DMS114 treated with DMSO at 0.1 percent for 48 hours (cell line): ENCODE data around the gene RALGPS1.
"Not testable (repeated sequence)": the region's sequence is repeated elsewhere in the genome, so short reads cannot be mapped to it uniquely, and the experiment has no call there.

ENCODE experiments used
- DNase-seq: peaks from one replicate; lab custom pipeline; 2025; ENCODE audit not compliant: unreplicated experiment; lab: John Stamatoyannopoulos, UW

RALGPS1 gene

GRCh38 chr9:127168756-127169574, 254.4 kb downstream of the RALGPS1 start:
- DNase-seq: no peak

DNA sequence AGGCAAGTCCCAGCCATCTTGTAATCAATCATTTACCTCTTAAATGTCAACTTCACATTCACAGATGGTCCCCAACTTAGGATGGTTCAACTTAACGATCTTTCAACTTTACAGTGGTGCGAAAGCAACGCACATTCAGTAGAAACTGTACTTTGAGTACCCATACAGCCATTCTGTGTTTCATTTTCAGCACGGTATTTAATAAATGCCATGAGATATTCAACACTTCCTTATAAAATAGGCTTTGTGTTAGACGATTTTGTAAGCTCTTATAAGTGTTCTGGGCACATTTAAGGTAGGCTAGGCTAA, 254.9 kb downstream of the RALGPS1 start:
- no peak for DNase-seq

DNA sequence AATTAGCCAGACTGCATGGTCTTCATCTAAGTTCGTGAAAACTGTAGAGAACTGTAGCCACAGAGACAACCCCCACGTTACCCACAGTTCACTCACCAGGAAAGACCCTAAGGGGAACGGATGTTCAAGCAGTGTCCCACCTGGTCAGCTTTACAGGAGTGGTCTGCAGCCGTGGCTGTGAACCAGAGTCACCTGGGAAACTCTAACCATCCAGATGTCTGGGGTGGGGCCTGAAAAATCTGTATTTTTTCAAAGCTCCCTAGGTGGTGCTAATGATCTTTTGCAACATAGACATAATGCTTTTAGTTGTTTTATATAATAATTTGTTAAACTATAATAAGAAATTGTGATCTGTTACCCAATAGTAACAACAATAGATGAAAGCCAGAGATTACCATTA, 255.5 kb downstream of the RALGPS1 start:
- DNase-seq: no peak

GRCh38 chr9:127170652-127171051, 256.1 kb downstream of the RALGPS1 start:
- DNase-seq: no peak

- DNase-seq: not testable (repeated sequence)
Observed at GRCh38 chr9:127171348-127171747, 256.8 kb downstream of the RALGPS1 start.

GRCh38 chr9:127172066-127172707, 257.6 kb downstream of the RALGPS1 start:
- DNase-seq: no peak

DNA sequence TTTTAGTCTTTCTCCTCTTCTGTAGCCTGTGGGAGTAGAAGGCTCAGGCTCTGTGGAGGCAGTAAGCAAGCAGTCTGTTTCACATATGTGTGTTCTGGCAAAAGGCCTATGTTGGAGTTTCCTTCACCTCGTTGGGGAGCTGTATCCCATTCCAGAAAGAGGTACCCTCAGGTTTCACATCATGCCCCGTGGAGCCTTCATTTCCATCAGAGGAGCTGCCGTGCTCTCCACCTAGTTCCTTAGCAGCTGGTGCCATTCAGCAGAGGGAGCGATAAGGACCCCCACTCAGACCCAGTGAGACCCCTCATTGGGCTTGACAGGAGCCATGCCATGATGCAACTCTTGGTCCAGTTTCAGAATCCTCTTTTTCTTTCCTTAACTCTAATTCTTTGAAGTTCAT, 258.5 kb downstream of the RALGPS1 start:
- no peak for DNase-seq

- DNase-seq: no peak
Observed at GRCh38 chr9:127174386-127175318, 260.1 kb downstream of the RALGPS1 start.

DNA sequence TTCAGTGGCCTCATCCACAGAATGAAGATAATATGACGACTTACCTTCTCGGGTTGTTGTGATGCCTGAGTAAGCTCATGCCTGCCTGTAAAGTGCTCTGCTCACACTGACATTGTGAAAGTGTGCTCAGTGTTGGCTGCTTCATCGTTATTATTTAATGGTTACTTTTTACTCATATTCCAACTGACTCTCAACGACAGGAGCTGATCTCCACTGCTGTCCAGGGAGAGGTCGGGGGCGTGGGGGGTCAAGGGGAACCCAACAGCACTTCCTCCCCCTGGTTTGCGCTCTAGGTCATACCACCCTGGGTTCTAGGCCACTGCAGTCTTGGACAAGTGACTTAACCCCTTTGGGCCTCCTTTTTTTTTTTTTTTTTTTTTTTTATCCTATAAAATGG, 260.7 kb downstream of the RALGPS1 start:
- no peak for DNase-seq

- DNase-seq: no peak
Observed at GRCh38 chr9:127175764-127176163, 261.2 kb downstream of the RALGPS1 start.

DNA sequence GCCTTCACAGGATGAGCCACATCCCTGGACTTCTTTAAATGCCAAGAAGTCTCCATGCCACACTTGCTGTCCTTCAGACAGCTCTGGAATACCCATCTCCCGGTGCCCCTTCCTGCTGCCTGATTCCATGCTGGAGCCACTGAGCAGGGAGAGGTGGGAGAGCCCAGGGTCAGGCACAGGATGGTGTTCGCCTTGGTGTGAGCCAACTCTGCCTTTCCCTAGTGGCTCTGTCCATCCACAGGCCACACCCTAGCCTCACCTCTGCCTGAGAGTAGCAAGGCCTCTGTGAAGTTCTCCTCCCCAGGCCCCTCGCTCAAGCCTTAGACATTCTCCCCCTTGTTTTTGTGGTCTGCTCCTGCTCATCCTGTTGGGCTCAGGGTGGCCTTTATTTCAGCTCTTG, 262.0 kb downstream of the RALGPS1 start:
- DNase-seq: no peak

- no peak for DNase-seq
Observed at GRCh38 chr9:127177231-127177630, 262.6 kb downstream of the RALGPS1 start.

- no peak for DNase-seq
Observed at GRCh38 chr9:127177665-127178265, 263.2 kb downstream of the RALGPS1 start.

GRCh38 chr9:127178686-127179632, 264.4 kb downstream of the RALGPS1 start:
- DNase-seq: no peak

- DNase-seq: no peak
Observed at GRCh38 chr9:127179633-127180441, 265.3 kb downstream of the RALGPS1 start.

GRCh38 chr9:127180457-127181314, 266.1 kb downstream of the RALGPS1 start:
- DNase-seq: no peak

- DNase-seq: no peak
Observed at GRCh38 chr9:127181315-127181580, 266.7 kb downstream of the RALGPS1 start.

DNA sequence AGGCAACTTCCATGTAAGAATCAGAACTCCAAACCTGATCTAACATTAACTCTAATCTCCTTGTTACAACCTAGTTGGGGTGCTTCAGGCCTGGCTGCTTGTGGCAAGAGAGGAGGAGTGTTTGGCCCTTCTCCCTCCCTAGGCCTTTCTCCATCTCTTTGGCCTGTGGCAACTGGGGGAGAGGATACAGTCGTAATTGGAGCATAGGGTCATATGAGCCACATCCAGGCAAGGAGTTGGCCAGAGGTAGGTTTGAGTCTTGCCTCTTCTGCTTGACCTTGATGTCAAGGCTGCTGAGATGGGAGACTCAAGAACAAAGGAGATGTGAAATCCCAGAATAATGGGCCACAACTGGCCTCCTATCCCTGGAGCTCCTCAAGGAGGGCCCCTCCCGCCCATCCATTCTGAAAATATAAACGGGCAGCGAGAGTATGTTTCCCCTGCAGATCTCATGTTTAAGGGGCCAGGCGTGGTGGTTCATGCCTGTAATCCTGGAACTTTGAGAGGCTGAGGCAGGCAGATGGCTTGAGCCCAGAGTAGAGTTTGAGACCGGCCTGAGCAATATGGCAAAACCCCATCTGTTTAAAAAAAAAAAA, 267.1 kb downstream of the RALGPS1 start:
- DNase-seq: no peak
